C4-2B (cell line): ENCODE data around the gene FBN3.

Source experiments
- CTCF ChIP-seq: fragments of 450-650 bp; conservative IDR thresholded peaks from 2 replicates; pipeline ENCODE4 v1.5.1; 2017; ENCODE audit warnings: mild to moderate bottlenecking
- ZFX ChIP-seq: fragments of 450-650 bp; IDR thresholded peaks from 2 replicates; pipeline ENCODE4 v1.6.1; 2017

GRCh38 chr19:8094336-8094735 lies 55.1 kb downstream of the FBN3 start:
- TF ChIP-seq CTCF (no peak), ZFX (no peak)
